ENCODE measurements around the gene OR6V1. TPM values are rescaled to one million over a fixed set of nuclear protein-coding genes. Genes with fewer than 3 reads are reported as not detected.

Gene OR6V1
- total RNA-seq, 1 donor from 2014 or later: not detected

DNA sequence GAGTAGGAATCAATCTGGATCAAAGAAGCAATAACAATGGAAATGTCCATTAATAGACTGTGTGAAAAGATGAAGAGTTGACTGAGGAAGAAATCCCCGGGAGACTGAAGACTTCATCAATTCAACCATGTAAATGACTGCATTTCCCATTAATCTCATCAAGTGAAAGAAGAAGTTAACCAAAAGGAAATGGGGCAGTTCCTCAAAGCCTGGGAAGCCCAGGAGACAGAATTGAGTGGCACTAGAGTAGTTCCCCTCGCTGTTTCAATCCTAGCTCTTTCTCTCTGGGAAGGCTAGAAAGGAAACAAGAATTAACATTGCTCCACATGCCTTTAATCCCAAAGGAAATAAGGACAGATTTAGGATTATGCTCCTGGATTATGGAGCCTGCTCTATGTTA, 4.8 kb upstream of the OR6V1 start:
- Mint-ChIP-seq H3K36me3 (ENCODE audit: low read depth, unreplicated experiment) (no peaks in the 10 kb centered on the region), H3K9me3 (ENCODE audit: unreplicated experiment) (no peaks in the 10 kb centered on the region), H3K27ac (ENCODE audit: unreplicated experiment) (no peak overlapping the region), H3K4me1 (ENCODE audit: unreplicated experiment) (peaks cover 13% of the 10 kb centered on the region), H3K4me3 (ENCODE audit: unreplicated experiment) (no peak overlapping the region), H3K27me3 (ENCODE audit: unreplicated experiment) (peaks cover 1% of the 10 kb centered on the region)
- TF ChIP-seq, protein P1, sequence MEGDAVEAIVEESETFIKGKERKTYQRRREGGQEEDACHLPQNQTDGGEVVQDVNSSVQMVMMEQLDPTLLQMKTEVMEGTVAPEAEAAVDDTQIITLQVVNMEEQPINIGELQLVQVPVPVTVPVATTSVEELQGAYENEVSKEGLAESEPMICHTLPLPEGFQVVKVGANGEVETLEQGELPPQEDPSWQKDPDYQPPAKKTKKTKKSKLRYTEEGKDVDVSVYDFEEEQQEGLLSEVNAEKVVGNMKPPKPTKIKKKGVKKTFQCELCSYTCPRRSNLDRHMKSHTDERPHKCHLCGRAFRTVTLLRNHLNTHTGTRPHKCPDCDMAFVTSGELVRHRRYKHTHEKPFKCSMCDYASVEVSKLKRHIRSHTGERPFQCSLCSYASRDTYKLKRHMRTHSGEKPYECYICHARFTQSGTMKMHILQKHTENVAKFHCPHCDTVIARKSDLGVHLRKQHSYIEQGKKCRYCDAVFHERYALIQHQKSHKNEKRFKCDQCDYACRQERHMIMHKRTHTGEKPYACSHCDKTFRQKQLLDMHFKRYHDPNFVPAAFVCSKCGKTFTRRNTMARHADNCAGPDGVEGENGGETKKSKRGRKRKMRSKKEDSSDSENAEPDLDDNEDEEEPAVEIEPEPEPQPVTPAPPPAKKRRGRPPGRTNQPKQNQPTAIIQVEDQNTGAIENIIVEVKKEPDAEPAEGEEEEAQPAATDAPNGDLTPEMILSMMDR (IDR thresholded peaks at IDR 0.05; ENCODE audit: unreplicated experiment): no peak
- DNase-seq (ENCODE audit: low spot score): no peak

DNA sequence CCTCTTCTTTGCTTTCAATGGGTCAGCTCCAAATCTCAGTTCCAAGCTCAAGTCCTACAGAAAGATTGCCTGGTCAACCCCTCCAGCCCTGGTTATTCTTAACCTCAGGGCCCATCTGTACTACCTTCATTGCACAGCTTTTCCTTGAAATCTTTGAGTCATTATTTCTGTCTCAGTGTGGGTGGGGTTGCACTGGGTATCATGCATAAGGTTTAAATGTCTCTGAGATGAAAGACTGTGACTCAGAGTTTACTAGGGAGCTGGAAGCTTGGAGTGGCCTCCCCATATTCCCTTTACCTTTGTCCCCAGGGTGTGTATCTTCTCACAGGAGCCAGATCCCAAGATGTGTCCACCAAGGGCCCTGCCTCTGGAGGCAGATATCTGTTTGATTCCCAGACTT, 3.3 kb upstream of the OR6V1 start:
- no peak for DNase-seq (ENCODE audit: low spot score)
- Mint-ChIP-seq H3K4me3 (ENCODE audit: unreplicated experiment) (no peak overlapping the region), H3K36me3 (ENCODE audit: low read depth, unreplicated experiment) (no peaks in the 10 kb centered on the region), H3K27me3 (ENCODE audit: unreplicated experiment) (no peaks in the 10 kb centered on the region), H3K9me3 (ENCODE audit: unreplicated experiment) (no peaks in the 10 kb centered on the region), H3K27ac (ENCODE audit: unreplicated experiment) (no peak overlapping the region), H3K4me1 (ENCODE audit: unreplicated experiment) (peaks cover 11% of the 10 kb centered on the region)
- TF ChIP-seq, protein P1 (IDR thresholded peaks at IDR 0.05; ENCODE audit: unreplicated experiment): no peak

DNA sequence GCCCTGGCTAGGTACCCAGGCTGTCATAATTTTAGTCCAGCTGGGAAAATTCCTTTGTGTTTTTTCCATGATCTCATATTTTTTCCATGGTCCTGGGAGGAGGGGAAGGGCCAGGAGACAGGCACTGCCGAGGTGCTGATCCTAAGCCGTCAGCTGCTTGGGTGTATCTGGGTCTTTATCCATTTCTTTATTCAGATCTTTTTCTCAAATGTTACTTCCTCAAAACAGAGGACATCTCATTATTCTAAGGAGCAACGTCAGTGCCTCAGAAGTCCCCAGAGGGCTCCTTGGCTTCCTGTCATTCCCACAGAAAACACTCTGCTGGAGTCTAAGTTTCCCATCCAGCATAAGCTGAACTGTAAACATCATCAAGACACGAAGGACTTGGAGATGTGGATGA, 2.8 kb upstream of the OR6V1 start:
- no peak for DNase-seq (ENCODE audit: low spot score)
- H3K9me3 Mint-ChIP-seq (ENCODE audit: unreplicated experiment): no peaks in the 10 kb centered on the region
- no peak overlapping the region for H3K4me3 Mint-ChIP-seq (ENCODE audit: unreplicated experiment)
- TF ChIP-seq, protein P1 (IDR thresholded peaks at IDR 0.05; ENCODE audit: unreplicated experiment): no peak
- H3K36me3 Mint-ChIP-seq (ENCODE audit: low read depth, unreplicated experiment): no peaks in the 10 kb centered on the region
- peaks cover 11% of the 10 kb centered on the region for H3K4me1 Mint-ChIP-seq (ENCODE audit: unreplicated experiment)
- peaks cover under 1% of the 10 kb centered on the region for H3K27me3 Mint-ChIP-seq (ENCODE audit: unreplicated experiment)
- H3K27ac Mint-ChIP-seq (ENCODE audit: unreplicated experiment): no peak overlapping the region

DNA sequence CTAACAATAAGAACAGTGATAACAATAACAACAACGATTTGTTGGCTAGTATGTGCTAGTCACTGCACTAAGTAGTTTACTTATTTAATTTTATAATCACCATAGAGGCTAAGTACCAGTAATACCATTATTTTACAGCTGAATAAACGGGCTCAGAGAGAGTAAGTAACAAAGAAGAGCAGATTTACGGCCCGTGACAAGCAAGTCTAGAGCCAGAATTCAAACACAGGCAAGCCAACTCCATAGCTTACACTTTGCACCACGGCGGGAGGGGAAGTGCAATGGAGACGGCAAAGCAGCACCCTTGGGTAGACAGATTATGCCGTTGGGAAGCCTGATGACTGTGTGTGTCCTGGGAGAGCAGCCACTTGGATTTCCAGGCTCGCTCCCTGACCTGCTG, 1.2 kb upstream of the OR6V1 start:
- H3K9me3 Mint-ChIP-seq (ENCODE audit: unreplicated experiment): no peaks in the 10 kb centered on the region
- DNase-seq (ENCODE audit: low spot score): no peak
- no peaks in the 10 kb centered on the region for H3K36me3 Mint-ChIP-seq (ENCODE audit: low read depth, unreplicated experiment)
- H3K4me3 Mint-ChIP-seq (ENCODE audit: unreplicated experiment): no peak overlapping the region
- TF ChIP-seq, protein P1 (IDR thresholded peaks at IDR 0.05; ENCODE audit: unreplicated experiment): no peak
- H3K27ac Mint-ChIP-seq (ENCODE audit: unreplicated experiment): no peak overlapping the region
- H3K4me1 Mint-ChIP-seq (ENCODE audit: unreplicated experiment): peaks cover 11% of the 10 kb centered on the region
- peaks cover 2% of the 10 kb centered on the region for H3K27me3 Mint-ChIP-seq (ENCODE audit: unreplicated experiment)

DNA sequence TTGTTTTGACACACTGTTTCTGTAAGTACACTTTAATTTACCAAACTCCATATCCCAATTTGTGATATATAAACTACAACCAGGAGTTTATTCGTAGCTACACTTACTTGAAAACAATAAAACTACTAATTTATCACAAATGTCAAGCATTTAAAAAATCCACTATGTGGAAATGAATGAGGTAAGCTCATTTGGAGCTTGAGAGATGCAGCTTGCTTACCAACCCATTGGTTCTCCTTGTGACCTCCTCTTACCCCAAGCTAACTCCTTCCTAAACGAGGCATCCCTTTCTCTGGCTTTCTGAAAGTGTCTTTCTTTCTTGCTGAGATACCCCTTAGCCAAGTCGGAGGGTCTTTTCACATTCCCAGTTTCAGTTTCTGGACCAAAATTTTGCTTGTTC, 2.5 kb downstream of the OR6V1 start:
- Mint-ChIP-seq H3K27ac (ENCODE audit: unreplicated experiment) (no peak overlapping the region), H3K27me3 (ENCODE audit: unreplicated experiment) (peaks cover 2% of the 10 kb centered on the region), H3K4me1 (ENCODE audit: unreplicated experiment) (no peaks in the 10 kb centered on the region), H3K9me3 (ENCODE audit: unreplicated experiment) (no peaks in the 10 kb centered on the region), H3K4me3 (ENCODE audit: unreplicated experiment) (no peak overlapping the region), H3K36me3 (ENCODE audit: low read depth, unreplicated experiment) (no peaks in the 10 kb centered on the region)
- TF ChIP-seq, protein P1 (IDR thresholded peaks at IDR 0.05; ENCODE audit: unreplicated experiment): no peak
- DNase-seq (ENCODE audit: low spot score): no peak
